Ovary (tissue), 3 donors: ENCODE measurements around the gene GOLGA6D.
"Not testable (repeated sequence)": the region's sequence is repeated elsewhere in the genome, so short reads cannot be mapped to it uniquely, and the experiment has no call there.

Source experiments
- POLR2A ChIP-seq: fragments of 450-650 bp; IDR thresholded peaks from one replicate; pipeline ENCODE4 v1.6.1; 2017; ENCODE audit warnings: antibody characterized with exemption, mild to moderate bottlenecking, moderate library complexity
- TF ChIP-seq, protein P1 (sequence below), 3 donors: fragments of 450-650 bp in 2 of 3; fragments of 200-600 bp in 1 of 3; IDR thresholded peaks; one replicate each; pipeline versions ENCODE4 v1.5.1 to v1.8.0; 2016 to 2022; ENCODE audit warnings: antibody characterized with exemption in 3 of 3, mild to moderate bottlenecking in 1 of 3
- donor health status: DM: no; HTN: no; CAD: no.

DNA sequence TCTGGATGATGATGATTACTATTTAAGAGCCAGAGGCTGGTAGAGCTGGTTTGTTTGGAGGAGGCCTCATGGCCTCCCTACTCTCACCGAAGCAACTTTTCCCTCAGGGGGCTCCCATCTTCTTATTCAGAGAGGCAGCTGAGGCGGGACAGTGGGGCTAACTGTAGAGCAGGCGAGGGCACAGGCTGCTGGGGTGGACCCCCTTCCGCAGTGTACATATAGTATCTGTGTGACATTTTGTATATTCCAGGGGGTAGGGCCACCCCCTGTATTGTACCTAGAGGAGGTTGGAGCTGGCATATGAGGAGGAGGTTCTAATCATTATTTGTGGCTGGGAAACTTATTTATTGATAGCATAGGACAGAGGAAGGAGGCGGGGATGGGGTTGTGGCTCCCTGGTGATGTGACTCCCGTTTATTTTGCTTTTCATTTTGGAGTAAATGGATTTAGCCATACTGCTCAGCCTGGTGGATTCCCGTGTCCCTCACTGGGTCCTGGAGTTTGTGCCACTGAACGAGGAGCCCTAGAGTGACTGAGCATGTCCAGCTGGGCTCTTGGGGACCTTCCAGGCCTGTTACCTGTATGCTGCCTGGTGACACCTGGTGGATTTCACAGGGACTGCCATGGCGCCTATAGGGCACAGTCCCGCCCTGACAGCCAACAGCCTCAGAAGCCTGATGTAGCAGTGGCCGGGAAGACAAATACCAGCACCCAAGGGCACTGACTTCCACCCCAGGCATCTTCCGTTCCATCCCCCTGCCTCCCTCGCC is 16.1 kb downstream of the GOLGA6D start:
- TF ChIP-seq, protein P1, sequence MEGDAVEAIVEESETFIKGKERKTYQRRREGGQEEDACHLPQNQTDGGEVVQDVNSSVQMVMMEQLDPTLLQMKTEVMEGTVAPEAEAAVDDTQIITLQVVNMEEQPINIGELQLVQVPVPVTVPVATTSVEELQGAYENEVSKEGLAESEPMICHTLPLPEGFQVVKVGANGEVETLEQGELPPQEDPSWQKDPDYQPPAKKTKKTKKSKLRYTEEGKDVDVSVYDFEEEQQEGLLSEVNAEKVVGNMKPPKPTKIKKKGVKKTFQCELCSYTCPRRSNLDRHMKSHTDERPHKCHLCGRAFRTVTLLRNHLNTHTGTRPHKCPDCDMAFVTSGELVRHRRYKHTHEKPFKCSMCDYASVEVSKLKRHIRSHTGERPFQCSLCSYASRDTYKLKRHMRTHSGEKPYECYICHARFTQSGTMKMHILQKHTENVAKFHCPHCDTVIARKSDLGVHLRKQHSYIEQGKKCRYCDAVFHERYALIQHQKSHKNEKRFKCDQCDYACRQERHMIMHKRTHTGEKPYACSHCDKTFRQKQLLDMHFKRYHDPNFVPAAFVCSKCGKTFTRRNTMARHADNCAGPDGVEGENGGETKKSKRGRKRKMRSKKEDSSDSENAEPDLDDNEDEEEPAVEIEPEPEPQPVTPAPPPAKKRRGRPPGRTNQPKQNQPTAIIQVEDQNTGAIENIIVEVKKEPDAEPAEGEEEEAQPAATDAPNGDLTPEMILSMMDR (IDR thresholded peaks at IDR 0.05), result not testable (repeated sequence)
- TF ChIP-seq POLR2A, result not testable (repeated sequence)
